GM18861 (cell line): ENCODE measurements around the gene ICOS.

Experiments used
- ATAC-seq: cut with Tn5 transposase; IDR thresholded peaks from one replicate; pipeline ENCODE4 v1.9.1; 2021; ENCODE audit not compliant: unreplicated experiment

Gene ICOS

GRCh38 chr2:203936535-203936934 is at the start of gene ICOS:
TSS of gene ICOS (plus strand) at chr2:203936763. CDS start at chr2:203936815, 52 bp downstream.
- no peak for ATAC-seq

- ATAC-seq = no peak
Measured at GRCh38 chr2:203887677-203888076, 48.9 kb upstream of the ICOS start.

GRCh38 chr2:203889542-203889941 is 47.0 kb upstream of the ICOS start:
- no peak for ATAC-seq

- ATAC-seq = no peak
Measured at GRCh38 chr2:203889944-203890343, 46.6 kb upstream of the ICOS start.

- ATAC-seq = no peak
Measured at GRCh38 chr2:203890733-203891132, 45.8 kb upstream of the ICOS start.

- no peak for ATAC-seq
Measured at GRCh38 chr2:203891474-203891873, 45.1 kb upstream of the ICOS start.

GRCh38 chr2:203892207-203892606 is 44.4 kb upstream of the ICOS start:
- ATAC-seq = no peak

GRCh38 chr2:203893401-203893800 is 43.2 kb upstream of the ICOS start:
- no peak for ATAC-seq

- peak; percentile 16 for ATAC-seq
Measured at GRCh38 chr2:203893840-203894239, 42.7 kb upstream of the ICOS start.

- ATAC-seq = peak; percentile 69
Measured at GRCh38 chr2:203894262-203894661, 42.3 kb upstream of the ICOS start.

GRCh38 chr2:203897544-203897943 is 39.0 kb upstream of the ICOS start:
- no peak for ATAC-seq

- ATAC-seq = no peak
Measured at GRCh38 chr2:203898657-203899056, 37.9 kb upstream of the ICOS start.

GRCh38 chr2:203900253-203900652 is 36.3 kb upstream of the ICOS start:
- no peak for ATAC-seq

GRCh38 chr2:203904022-203904421 is 32.5 kb upstream of the ICOS start:
- no peak for ATAC-seq

GRCh38 chr2:203905656-203906055 is 30.9 kb upstream of the ICOS start:
- no peak for ATAC-seq

- no peak for ATAC-seq
Measured at GRCh38 chr2:203908066-203908796, 28.3 kb upstream of the ICOS start.

GRCh38 chr2:203908797-203909185 is 27.8 kb upstream of the ICOS start:
- ATAC-seq = no peak

- ATAC-seq = no peak
Measured at GRCh38 chr2:203909261-203909967, 27.1 kb upstream of the ICOS start.

- ATAC-seq = no peak
Measured at GRCh38 chr2:203909974-203910373, 26.6 kb upstream of the ICOS start.

GRCh38 chr2:203913947-203914346 is 22.6 kb upstream of the ICOS start:
- ATAC-seq = no peak

GRCh38 chr2:203914546-203915182 is 21.9 kb upstream of the ICOS start:
- ATAC-seq = no peak

- no peak for ATAC-seq
Measured at GRCh38 chr2:203915256-203915655, 21.3 kb upstream of the ICOS start.
